WTC11 (cell line): ENCODE results near the gene TNMD.

Experiments
- CREB1 ChIP-seq: sonication (generic); formaldehyde crosslinking; IDR thresholded peaks from 2 replicates; pipeline ENCODE4 v1.8.0; 2023; ENCODE audit warnings: mild to moderate bottlenecking, missing genetic modification reagents
- CREM ChIP-seq: sonication (generic); formaldehyde crosslinking; IDR thresholded peaks from 2 replicates; pipeline ENCODE4 v1.8.1; 2022; ENCODE audit warnings: mild to moderate bottlenecking, missing genetic modification reagents, moderate library complexity
- ETV6 ChIP-seq: sonication (generic); formaldehyde crosslinking; IDR thresholded peaks from 2 replicates; pipeline ENCODE4 v1.8.1; 2022; ENCODE audit warnings: mild to moderate bottlenecking, missing genetic modification reagents
- SP1 ChIP-seq: sonication (generic); formaldehyde crosslinking; conservative IDR thresholded peaks from 2 replicates; pipeline ENCODE4 v1.8.1; 2022; ENCODE audit warnings: missing genetic modification reagents
- TF ChIP-seq, protein P1 (sequence below): fragments of 200-600 bp; IDR thresholded peaks from 2 replicates; pipeline ENCODE4 v1.8.0; 2022; ENCODE audit warnings: antibody characterized with exemption
- TF ChIP-seq, protein P2 (sequence below): sonication (generic); formaldehyde crosslinking; IDR thresholded peaks from 2 replicates; pipeline ENCODE4 v1.8.0; 2022; ENCODE audit warnings: mild to moderate bottlenecking, missing genetic modification reagents

DNA sequence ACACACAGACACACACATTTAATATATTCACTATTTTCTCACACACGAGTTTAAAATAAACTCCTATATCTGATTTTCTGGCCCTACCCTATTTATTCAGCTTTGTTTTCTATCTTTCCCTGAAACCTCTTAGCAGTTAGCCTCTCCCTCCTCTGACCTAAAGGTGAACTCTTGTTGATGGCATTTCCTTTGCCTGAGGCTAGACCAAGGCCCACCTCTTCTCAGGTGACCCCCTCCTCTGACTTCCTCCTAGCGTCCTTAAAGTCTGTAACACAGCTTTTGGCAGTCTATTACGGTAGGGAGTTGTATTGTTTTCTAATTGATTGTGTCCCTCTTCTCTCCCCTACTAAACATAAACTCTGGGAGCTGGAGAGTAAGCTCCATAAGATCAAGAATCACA lies 57.6 kb downstream of the TNMD start:
- TF ChIP-seq CREB1 (CRISPR knock-in tag): no peak
- TF ChIP-seq, protein P1, sequence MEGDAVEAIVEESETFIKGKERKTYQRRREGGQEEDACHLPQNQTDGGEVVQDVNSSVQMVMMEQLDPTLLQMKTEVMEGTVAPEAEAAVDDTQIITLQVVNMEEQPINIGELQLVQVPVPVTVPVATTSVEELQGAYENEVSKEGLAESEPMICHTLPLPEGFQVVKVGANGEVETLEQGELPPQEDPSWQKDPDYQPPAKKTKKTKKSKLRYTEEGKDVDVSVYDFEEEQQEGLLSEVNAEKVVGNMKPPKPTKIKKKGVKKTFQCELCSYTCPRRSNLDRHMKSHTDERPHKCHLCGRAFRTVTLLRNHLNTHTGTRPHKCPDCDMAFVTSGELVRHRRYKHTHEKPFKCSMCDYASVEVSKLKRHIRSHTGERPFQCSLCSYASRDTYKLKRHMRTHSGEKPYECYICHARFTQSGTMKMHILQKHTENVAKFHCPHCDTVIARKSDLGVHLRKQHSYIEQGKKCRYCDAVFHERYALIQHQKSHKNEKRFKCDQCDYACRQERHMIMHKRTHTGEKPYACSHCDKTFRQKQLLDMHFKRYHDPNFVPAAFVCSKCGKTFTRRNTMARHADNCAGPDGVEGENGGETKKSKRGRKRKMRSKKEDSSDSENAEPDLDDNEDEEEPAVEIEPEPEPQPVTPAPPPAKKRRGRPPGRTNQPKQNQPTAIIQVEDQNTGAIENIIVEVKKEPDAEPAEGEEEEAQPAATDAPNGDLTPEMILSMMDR: no peak
- TF ChIP-seq CREM (CRISPR knock-in tag): no peak
- no peak for TF ChIP-seq SP1 (CRISPR knock-in tag)
- TF ChIP-seq, protein P2, sequence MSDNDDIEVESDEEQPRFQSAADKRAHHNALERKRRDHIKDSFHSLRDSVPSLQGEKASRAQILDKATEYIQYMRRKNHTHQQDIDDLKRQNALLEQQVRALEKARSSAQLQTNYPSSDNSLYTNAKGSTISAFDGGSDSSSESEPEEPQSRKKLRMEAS (CRISPR knock-in tag): no peak
- TF ChIP-seq ETV6 (CRISPR knock-in tag): no peak
